Measurements from ENCODE around the gene ZFC3H1. TPM values are rescaled to one million over a fixed set of nuclear protein-coding genes. Genes with fewer than 3 reads are reported as not detected.

The ZFC3H1 gene
- total RNA-seq, 3 donors from 2014 or later (not counting 1 experiment from before 2014, with no cell fraction given): 158 to 164 (median 164) TPM

DNA sequence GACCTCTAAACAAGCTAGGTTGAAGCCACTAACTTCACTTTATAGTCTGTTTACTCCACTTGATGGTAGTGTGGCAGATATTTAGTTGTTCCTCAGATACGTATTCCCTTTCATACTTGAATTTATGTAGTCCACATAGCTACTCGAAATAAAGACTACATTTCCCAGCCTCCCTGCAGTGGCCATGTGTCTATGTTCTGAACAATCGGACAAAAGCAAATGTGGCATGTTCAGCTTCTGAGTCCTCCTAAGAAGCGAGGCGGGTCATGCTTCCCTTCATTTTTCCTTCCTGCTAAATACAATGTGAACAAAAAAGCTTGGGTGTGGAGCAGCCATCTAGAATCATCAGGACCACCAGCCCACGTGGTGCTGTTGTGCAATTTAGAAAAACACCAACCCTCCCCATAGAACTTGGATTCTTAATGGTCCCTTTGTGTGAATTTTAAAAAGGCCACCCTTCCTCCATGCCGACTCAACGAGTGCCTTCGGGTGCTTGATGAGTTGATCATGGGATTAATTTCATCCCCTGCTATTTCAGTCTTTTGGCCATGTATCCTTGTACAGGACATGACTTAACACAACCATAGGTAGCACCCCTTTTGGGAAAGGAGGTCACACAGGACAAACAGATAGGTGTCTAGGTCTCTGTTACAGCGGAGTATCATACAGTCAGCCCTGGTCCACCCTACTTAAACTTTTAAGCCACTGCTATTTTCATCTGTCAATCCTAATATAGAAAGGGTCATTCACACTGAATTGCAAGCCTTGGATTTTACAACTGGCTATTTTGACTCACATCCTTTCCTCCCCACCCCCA, 60.7 kb downstream of the ZFC3H1 start:
- Histone ChIP-seq H3K4me3 (ENCODE audit: low read length) (no peak overlapping the region), H3K27me3 (ENCODE audit: control insufficient read depth, insufficient read depth, low read length) (no peaks in the 10 kb centered on the region), H3K9me3 (ENCODE audit: control insufficient read depth, insufficient read depth, low read length) (no peaks in the 10 kb centered on the region), H3K4me1 (ENCODE audit: control insufficient read depth, insufficient read depth, low read length) (no peaks in the 10 kb centered on the region), H3K36me3 (ENCODE audit: control insufficient read depth, insufficient read depth, low read length) (peaks cover 12% of the 10 kb centered on the region), H3K27ac (ENCODE audit: low read length) (no peak overlapping the region)
- ATAC-seq (no peak), DNase-seq (no peak)
- H3K4me3 Mint-ChIP-seq: no peak overlapping the region
- H3K27ac Mint-ChIP-seq: peak overlapping the region; percentile 12 to 24
- H3K27me3 Mint-ChIP-seq (ENCODE audit: low read depth in 2 of 2): peaks cover 0 to 9% of the 10 kb centered on the region in 2 donors
- peaks cover 0 to 5% of the 10 kb centered on the region in 2 donors for H3K4me1 Mint-ChIP-seq
- no peaks in the 10 kb centered on the region for H3K36me3 Mint-ChIP-seq
- H3K9me3 Mint-ChIP-seq: no peaks in the 10 kb centered on the region
- TF ChIP-seq, protein P1, sequence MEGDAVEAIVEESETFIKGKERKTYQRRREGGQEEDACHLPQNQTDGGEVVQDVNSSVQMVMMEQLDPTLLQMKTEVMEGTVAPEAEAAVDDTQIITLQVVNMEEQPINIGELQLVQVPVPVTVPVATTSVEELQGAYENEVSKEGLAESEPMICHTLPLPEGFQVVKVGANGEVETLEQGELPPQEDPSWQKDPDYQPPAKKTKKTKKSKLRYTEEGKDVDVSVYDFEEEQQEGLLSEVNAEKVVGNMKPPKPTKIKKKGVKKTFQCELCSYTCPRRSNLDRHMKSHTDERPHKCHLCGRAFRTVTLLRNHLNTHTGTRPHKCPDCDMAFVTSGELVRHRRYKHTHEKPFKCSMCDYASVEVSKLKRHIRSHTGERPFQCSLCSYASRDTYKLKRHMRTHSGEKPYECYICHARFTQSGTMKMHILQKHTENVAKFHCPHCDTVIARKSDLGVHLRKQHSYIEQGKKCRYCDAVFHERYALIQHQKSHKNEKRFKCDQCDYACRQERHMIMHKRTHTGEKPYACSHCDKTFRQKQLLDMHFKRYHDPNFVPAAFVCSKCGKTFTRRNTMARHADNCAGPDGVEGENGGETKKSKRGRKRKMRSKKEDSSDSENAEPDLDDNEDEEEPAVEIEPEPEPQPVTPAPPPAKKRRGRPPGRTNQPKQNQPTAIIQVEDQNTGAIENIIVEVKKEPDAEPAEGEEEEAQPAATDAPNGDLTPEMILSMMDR (IDR thresholded peaks at IDR 0.05): no peak
- 88% methylated on average over 10 of the region's 10 CpGs for WGBS (ENCODE audit: insufficient coverage)
- intact Hi-C loops (cut with micrococcal nuclease): no loop called here

DNA sequence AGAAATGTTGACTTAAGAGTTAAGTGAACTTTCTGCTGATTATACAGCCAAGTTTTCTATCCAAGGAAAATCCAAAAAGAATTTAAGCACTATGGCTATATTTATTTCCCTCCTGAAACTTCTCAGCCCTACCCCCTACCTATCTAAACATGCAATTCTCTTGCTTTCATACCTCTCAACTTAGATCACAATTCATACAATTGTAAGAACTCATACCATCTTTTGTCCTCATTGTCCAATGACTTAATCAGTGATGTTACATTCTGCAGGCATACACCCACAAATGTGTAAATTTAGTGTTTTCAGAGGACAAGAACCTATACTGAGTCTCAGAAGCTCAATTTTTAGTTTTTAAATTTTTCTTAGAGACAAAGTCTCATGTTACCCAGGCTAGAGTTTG, 62.1 kb downstream of the ZFC3H1 start:
- H3K4me1 Mint-ChIP-seq: peaks cover 0 to 5% of the 10 kb centered on the region in 2 donors
- peaks cover 4% of the 10 kb centered on the region for H3K36me3 ChIP-seq (ENCODE audit: control insufficient read depth, insufficient read depth, low read length)
- no peaks in the 10 kb centered on the region for H3K27me3 ChIP-seq (ENCODE audit: control insufficient read depth, insufficient read depth, low read length)
- H3K27me3 Mint-ChIP-seq (ENCODE audit: low read depth in 2 of 2): peaks cover 0 to 9% of the 10 kb centered on the region in 2 donors
- H3K9me3 Mint-ChIP-seq: no peaks in the 10 kb centered on the region
- H3K4me3 Mint-ChIP-seq: no peak overlapping the region
- H3K4me3 ChIP-seq (ENCODE audit: low read length): no peak overlapping the region
- TF ChIP-seq, protein P1 (IDR thresholded peaks at IDR 0.05): no peak
- intact Hi-C loops (cut with micrococcal nuclease): no loop called here
- no peak overlapping the region for H3K27ac Mint-ChIP-seq
- DNase-seq (no peak), ATAC-seq (no peak)
- H3K27ac ChIP-seq (ENCODE audit: low read length): no peak overlapping the region
- no peaks in the 10 kb centered on the region for H3K4me1 ChIP-seq (ENCODE audit: control insufficient read depth, insufficient read depth, low read length)
- no peaks in the 10 kb centered on the region for H3K36me3 Mint-ChIP-seq
- H3K9me3 ChIP-seq (ENCODE audit: control insufficient read depth, insufficient read depth, low read length): no peaks in the 10 kb centered on the region

- no peaks in the 10 kb centered on the region for H3K9me3 ChIP-seq (ENCODE audit: control insufficient read depth, insufficient read depth, low read length)
- no peak overlapping the region for H3K4me3 ChIP-seq (ENCODE audit: low read length)
- H3K36me3 Mint-ChIP-seq: no peaks in the 10 kb centered on the region
- H3K36me3 ChIP-seq (ENCODE audit: control insufficient read depth, insufficient read depth, low read length): no peaks in the 10 kb centered on the region
- H3K27ac Mint-ChIP-seq: no peak overlapping the region
- TF ChIP-seq, protein P1 (IDR thresholded peaks at IDR 0.05): no peak
- intact Hi-C loops (cut with micrococcal nuclease): no loop called here
- H3K27me3 ChIP-seq (ENCODE audit: control insufficient read depth, insufficient read depth, low read length): peaks cover 2% of the 10 kb centered on the region
- H3K4me1 Mint-ChIP-seq: no peaks in the 10 kb centered on the region
- peaks cover 9 to 21% of the 10 kb centered on the region in 2 donors for H3K27me3 Mint-ChIP-seq (ENCODE audit: low read depth in 2 of 2)
- no peaks in the 10 kb centered on the region for H3K4me1 ChIP-seq (ENCODE audit: control insufficient read depth, insufficient read depth, low read length)
- ATAC-seq (no peak), DNase-seq (no peak)
- H3K9me3 Mint-ChIP-seq: no peaks in the 10 kb centered on the region
- no peak overlapping the region for H3K4me3 Mint-ChIP-seq
- H3K27ac ChIP-seq (ENCODE audit: low read length): no peak overlapping the region
Measured at GRCh38 chr12:71599210-71599609, 64.4 kb downstream of the ZFC3H1 start.
